GM23338 (cell line): ENCODE data around the gene PEX11A. TPM values are rescaled to one million over a fixed set of nuclear protein-coding genes. Genes with fewer than 3 reads are reported as not detected.

Source experiments
- ATAC-seq: fragments of 200-7000 bp; cut with Tn5 transposase; 3 replicates; pipeline ENCODE4 v1.9.1; 2020
- DNase-seq: peaks from one replicate; pipeline ENCODE4 v3.0.0-alpha.2; 2015; ENCODE audit warnings: low spot score
- H2AFZ ChIP-seq: fragments of 200-600 bp; sonication (generic); 2 replicates; pipeline ENCODE4 v1.8.0; 2016; ENCODE audit warnings: antibody characterized with exemption, mild to moderate bottlenecking, moderate library complexity
- H3F3A ChIP-seq: fragments of 200-600 bp; sonication (generic); replicated peaks from 2 replicates; pipeline ENCODE4 v1.8.0; 2017; ENCODE audit warnings: antibody characterized with exemption, mixed run types, low read depth
- H3K27ac ChIP-seq: fragments of 200-600 bp; sonication (generic); 2 replicates; pipeline ENCODE4 v1.6.1; 2016; ENCODE audit warnings: low read depth
- H3K27me3 ChIP-seq: fragments of 200-600 bp; sonication (generic); 2 replicates; pipeline ENCODE4 v1.8.0; 2016; ENCODE audit warnings: mild to moderate bottlenecking, mixed run types, moderate library complexity; ENCODE audit not compliant: insufficient read depth
- H3K36me3 ChIP-seq: fragments of 200-600 bp; sonication (generic); 2 replicates; pipeline ENCODE4 v1.8.0; 2016; ENCODE audit warnings: mild to moderate bottlenecking; ENCODE audit not compliant: insufficient read depth
- H3K4me1 ChIP-seq: fragments of 200-600 bp; sonication (generic); 2 replicates; pipeline ENCODE4 v1.8.0; 2016; ENCODE audit warnings: mild to moderate bottlenecking, moderate library complexity; ENCODE audit not compliant: insufficient read depth
- H3K4me2 ChIP-seq: fragments of 200-600 bp; sonication (generic); 2 replicates; pipeline ENCODE4 v1.7.1; 2017; ENCODE audit warnings: mixed run types
- H3K4me3 ChIP-seq: fragments of 200-600 bp; sonication (generic); 2 replicates; pipeline ENCODE4 v1.6.1; 2016; ENCODE audit warnings: mixed run types
- H3K79me2 ChIP-seq: fragments of 200-600 bp; sonication (generic); replicated peaks from 2 replicates; pipeline ENCODE4 v1.8.0; 2017; ENCODE audit warnings: mild to moderate bottlenecking; ENCODE audit not compliant: insufficient read depth
- H3K9me2 ChIP-seq: fragments of 200-600 bp; sonication (generic); 2 replicates; pipeline ENCODE4 v1.8.0; 2017; ENCODE audit not compliant: insufficient read depth
- H4K20me1 ChIP-seq: fragments of 200-600 bp; sonication (generic); replicated peaks from 2 replicates; pipeline ENCODE4 v1.8.0; 2017; ENCODE audit warnings: mild to moderate bottlenecking; ENCODE audit not compliant: insufficient read depth
- H3K27ac Mint-ChIP-seq: 2 replicates; pipeline ENCODE4 v1.8.0; 2020; ENCODE audit warnings: inconsistent platforms, mild to moderate bottlenecking, moderate library complexity, mixed read lengths
- H3K27me3 Mint-ChIP-seq: 3 replicates; pipeline ENCODE4 v1.8.0; 2022; ENCODE audit warnings: low read depth, mild to moderate bottlenecking, moderate library complexity, mixed read lengths, inconsistent platforms; ENCODE audit not compliant: insufficient read depth, poor library complexity
- H3K36me3 Mint-ChIP-seq: 3 replicates; pipeline ENCODE4 v1.8.0; 2021; ENCODE audit warnings: low read depth, mild to moderate bottlenecking, inconsistent platforms, moderate library complexity, mixed read lengths
- H3K4me1 Mint-ChIP-seq: 3 replicates; pipeline ENCODE4 v1.8.0; 2020; ENCODE audit warnings: mild to moderate bottlenecking, inconsistent platforms, mixed read lengths
- H3K4me3 Mint-ChIP-seq: 3 replicates; pipeline ENCODE4 v1.8.0; 2021; ENCODE audit warnings: moderate library complexity, mild to moderate bottlenecking, inconsistent platforms, mixed read lengths
- H3K9me3 Mint-ChIP-seq: 3 replicates; pipeline ENCODE4 v1.8.0; 2020; ENCODE audit warnings: moderate library complexity, mild to moderate bottlenecking, inconsistent platforms, mixed read lengths
- EZH2phosphoT487 ChIP-seq: fragments of 200-600 bp; sonication (generic); IDR thresholded peaks from one replicate; pipeline ENCODE4 v1.8.1; 2018; ENCODE audit warnings: antibody characterized with exemption; ENCODE audit not compliant: unreplicated experiment
- JUNB ChIP-seq: IDR thresholded peaks from one replicate; pipeline ENCODE4 v1.6.1; 2016; ENCODE audit warnings: antibody characterized with exemption; ENCODE audit not compliant: unreplicated experiment
- NANOG ChIP-seq: IDR thresholded peaks from 2 replicates; pipeline ENCODE4 v1.6.1; 2016; ENCODE audit warnings: antibody characterized with exemption, borderline replicate concordance
- REST ChIP-seq: IDR thresholded peaks from one replicate; pipeline ENCODE4 v1.6.1; 2018; ENCODE audit warnings: antibody characterized with exemption; ENCODE audit not compliant: unreplicated experiment
- polyA plus RNA-seq: library from polyadenylated mRNA; unstranded; fragments of >200 nt; fragmentation: Nextera tagmentation; extraction: Ambion mirVana; gene quantifications from 2 replicates; pipeline ENCODE4 v1.2.1, GENCODE V29; 2016
- total RNA-seq: library from RNA; depleted of rRNA; stranded (reverse); fragments of >200 nt; shearing (Covaris generic); gene quantifications from 2 replicates; pipeline ENCODE4 v1.2.3, GENCODE V29; 2014
- TF ChIP-seq, protein P1 (sequence below): fragments of 250-450 bp; sonication (Bioruptor Pico); IDR thresholded peaks from 2 replicates; pipeline ENCODE4 v1.5.0; 2020; ENCODE audit warnings: mild to moderate bottlenecking, moderate library complexity
- TF ChIP-seq, protein P2 (sequence below): IDR thresholded peaks from 2 replicates; pipeline ENCODE4 v1.6.1; 2016; ENCODE audit warnings: antibody characterized with exemption

Gene PEX11A
- total and polyA plus RNA-seq, 2 experiments from 2014 or later = 2.1 to 4.8 TPM

DNA sequence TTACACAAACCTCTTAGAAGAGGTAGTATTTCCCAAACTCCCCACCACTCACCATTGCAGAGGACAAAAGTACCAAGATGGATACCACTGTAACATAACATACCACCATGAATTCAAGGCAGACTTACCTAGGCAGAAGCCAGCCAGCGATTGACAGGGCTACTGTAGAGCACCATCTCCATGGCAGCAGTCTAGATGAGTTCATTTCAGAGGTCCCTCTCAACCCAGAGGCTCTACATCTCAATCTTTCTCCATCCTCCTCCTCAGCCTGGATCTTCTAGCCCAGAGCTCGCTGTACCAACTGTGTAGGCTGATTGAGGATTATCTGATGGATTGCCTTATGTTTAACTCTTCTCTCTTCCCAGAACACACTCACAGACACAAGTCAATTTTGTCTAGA is 9.4 kb downstream of the PEX11A start:
- H3K27me3 ChIP-seq = no peaks in the 10 kb centered on the region
- H3K79me2 ChIP-seq = no peaks in the 10 kb centered on the region
- H4K20me1 ChIP-seq = no peaks in the 10 kb centered on the region; the same call in 1 of the 2 replicates
- H2AFZ ChIP-seq = no peak overlapping the region
- no peak overlapping the region for H3K4me2 ChIP-seq
- H3F3A ChIP-seq = no peaks in the 10 kb centered on the region
- no peak overlapping the region for H3K4me3 ChIP-seq
- no peaks in the 10 kb centered on the region for H3K4me1 ChIP-seq
- Mint-ChIP-seq H3K27ac (no peak overlapping the region), H3K4me3 (no peak overlapping the region), H3K27me3 (peaks cover 11% of the 10 kb centered on the region), H3K9me3 (no peaks in the 10 kb centered on the region), H3K4me1 (no peaks in the 10 kb centered on the region), H3K36me3 (no peaks in the 10 kb centered on the region)
- DNase-seq (no peak), ATAC-seq (no peak)
- no peaks in the 10 kb centered on the region for H3K9me2 ChIP-seq
- H3K36me3 ChIP-seq = no peaks in the 10 kb centered on the region
- H3K27ac ChIP-seq = no peak overlapping the region
- no peak for TF ChIP-seq NANOG
- TF ChIP-seq EZH2phosphoT487 = no peak
- TF ChIP-seq JUNB = no peak
- no peak for TF ChIP-seq REST
- TF ChIP-seq, protein P1, sequence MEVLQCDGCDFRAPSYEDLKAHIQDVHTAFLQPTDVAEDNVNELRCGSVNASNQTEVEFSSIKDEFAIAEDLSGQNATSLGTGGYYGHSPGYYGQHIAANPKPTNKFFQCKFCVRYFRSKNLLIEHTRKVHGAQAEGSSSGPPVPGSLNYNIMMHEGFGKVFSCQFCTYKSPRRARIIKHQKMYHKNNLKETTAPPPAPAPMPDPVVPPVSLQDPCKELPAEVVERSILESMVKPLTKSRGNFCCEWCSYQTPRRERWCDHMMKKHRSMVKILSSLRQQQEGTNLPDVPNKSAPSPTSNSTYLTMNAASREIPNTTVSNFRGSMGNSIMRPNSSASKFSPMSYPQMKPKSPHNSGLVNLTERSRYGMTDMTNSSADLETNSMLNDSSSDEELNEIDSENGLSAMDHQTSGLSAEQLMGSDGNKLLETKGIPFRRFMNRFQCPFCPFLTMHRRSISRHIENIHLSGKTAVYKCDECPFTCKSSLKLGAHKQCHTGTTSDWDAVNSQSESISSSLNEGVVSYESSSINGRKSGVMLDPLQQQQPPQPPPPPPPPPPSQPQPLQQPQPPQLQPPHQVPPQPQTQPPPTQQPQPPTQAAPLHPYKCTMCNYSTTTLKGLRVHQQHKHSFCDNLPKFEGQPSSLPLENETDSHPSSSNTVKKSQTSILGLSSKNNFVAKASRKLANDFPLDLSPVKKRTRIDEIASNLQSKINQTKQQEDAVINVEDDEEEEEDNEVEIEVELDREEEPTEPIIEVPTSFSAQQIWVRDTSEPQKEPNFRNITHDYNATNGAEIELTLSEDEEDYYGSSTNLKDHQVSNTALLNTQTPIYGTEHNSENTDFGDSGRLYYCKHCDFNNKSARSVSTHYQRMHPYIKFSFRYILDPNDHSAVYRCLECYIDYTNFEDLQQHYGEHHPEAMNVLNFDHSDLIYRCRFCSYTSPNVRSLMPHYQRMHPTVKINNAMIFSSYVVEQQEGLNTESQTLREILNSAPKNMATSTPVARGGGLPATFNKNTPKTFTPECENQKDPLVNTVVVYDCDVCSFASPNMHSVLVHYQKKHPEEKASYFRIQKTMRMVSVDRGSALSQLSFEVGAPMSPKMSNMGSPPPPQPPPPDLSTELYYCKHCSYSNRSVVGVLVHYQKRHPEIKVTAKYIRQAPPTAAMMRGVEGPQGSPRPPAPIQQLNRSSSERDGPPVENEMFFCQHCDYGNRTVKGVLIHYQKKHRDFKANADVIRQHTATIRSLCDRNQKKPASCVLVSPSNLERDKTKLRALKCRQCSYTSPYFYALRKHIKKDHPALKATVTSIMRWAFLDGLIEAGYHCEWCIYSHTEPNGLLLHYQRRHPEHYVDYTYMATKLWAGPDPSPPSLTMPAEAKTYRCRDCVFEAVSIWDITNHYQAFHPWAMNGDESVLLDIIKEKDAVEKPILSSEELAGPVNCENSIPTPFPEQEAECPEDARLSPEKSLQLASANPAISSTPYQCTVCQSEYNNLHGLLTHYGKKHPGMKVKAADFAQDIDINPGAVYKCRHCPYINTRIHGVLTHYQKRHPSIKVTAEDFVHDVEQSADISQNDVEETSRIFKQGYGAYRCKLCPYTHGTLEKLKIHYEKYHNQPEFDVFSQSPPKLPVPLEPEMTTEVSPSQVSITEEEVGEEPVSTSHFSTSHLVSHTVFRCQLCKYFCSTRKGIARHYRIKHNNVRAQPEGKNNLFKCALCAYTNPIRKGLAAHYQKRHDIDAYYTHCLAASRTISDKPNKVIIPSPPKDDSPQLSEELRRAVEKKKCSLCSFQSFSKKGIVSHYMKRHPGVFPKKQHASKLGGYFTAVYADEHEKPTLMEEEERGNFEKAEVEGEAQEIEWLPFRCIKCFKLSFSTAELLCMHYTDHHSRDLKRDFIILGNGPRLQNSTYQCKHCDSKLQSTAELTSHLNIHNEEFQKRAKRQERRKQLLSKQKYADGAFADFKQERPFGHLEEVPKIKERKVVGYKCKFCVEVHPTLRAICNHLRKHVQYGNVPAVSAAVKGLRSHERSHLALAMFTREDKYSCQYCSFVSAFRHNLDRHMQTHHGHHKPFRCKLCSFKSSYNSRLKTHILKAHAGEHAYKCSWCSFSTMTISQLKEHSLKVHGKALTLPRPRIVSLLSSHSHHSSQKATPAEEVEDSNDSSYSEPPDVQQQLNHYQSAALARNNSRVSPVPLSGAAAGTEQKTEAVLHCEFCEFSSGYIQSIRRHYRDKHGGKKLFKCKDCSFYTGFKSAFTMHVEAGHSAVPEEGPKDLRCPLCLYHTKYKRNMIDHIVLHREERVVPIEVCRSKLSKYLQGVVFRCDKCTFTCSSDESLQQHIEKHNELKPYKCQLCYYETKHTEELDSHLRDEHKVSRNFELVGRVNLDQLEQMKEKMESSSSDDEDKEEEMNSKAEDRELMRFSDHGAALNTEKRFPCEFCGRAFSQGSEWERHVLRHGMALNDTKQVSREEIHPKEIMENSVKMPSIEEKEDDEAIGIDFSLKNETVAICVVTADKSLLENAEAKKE = no peak
- TF ChIP-seq, protein P2, sequence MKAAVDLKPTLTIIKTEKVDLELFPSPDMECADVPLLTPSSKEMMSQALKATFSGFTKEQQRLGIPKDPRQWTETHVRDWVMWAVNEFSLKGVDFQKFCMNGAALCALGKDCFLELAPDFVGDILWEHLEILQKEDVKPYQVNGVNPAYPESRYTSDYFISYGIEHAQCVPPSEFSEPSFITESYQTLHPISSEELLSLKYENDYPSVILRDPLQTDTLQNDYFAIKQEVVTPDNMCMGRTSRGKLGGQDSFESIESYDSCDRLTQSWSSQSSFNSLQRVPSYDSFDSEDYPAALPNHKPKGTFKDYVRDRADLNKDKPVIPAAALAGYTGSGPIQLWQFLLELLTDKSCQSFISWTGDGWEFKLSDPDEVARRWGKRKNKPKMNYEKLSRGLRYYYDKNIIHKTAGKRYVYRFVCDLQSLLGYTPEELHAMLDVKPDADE = no peak
